SJCRH30 (cell line): Measurements from ENCODE around the gene PAX7. TPM values are rescaled to one million over a fixed set of nuclear protein-coding genes. Genes with fewer than 3 reads are reported as not detected.

Experiments used
- DNase-seq, 2 experiments: peaks; one replicate each; pipeline ENCODE4 v3.0.0-alpha.2; 2015 to 2020
- H3K27ac ChIP-seq: fragments of 250-450 bp; sonication (Bioruptor Pico); 2 replicates; pipeline ENCODE4 v1.5.1; 2020; ENCODE audit warnings: mild to moderate bottlenecking, moderate library complexity
- H3K27me3 ChIP-seq: fragments of 250-450 bp; sonication (Bioruptor Pico); 2 replicates; pipeline ENCODE4 v1.5.1; 2020; ENCODE audit warnings: mild to moderate bottlenecking, moderate library complexity
- H3K36me3 ChIP-seq: fragments of 250-450 bp; sonication (Bioruptor Pico); 2 replicates; pipeline ENCODE4 v1.5.1; 2020; ENCODE audit warnings: mild to moderate bottlenecking, moderate library complexity
- H3K4me1 ChIP-seq: fragments of 250-450 bp; sonication (Bioruptor Pico); 2 replicates; pipeline ENCODE4 v1.5.1; 2020; ENCODE audit warnings: mild to moderate bottlenecking, moderate library complexity
- H3K4me3 ChIP-seq: fragments of 250-450 bp; sonication (Bioruptor Pico); 2 replicates; pipeline ENCODE4 v1.5.1; 2020; ENCODE audit warnings: mild to moderate bottlenecking, moderate library complexity
- H3K9me3 ChIP-seq: fragments of 250-450 bp; sonication (Bioruptor Pico); replicated peaks from 2 replicates; pipeline ENCODE4 v1.5.1; 2020; ENCODE audit warnings: mild to moderate bottlenecking, moderate library complexity
- total RNA-seq: library from RNA; depleted of rRNA; stranded (reverse); fragments of >200 nt; shearing (Covaris generic); gene quantifications from 2 replicates; pipeline ENCODE4 v1.2.3, GENCODE V29; 2014

PAX7 gene
- total RNA-seq, 1 experiment from 2014 or later = 0.16 TPM

DNA sequence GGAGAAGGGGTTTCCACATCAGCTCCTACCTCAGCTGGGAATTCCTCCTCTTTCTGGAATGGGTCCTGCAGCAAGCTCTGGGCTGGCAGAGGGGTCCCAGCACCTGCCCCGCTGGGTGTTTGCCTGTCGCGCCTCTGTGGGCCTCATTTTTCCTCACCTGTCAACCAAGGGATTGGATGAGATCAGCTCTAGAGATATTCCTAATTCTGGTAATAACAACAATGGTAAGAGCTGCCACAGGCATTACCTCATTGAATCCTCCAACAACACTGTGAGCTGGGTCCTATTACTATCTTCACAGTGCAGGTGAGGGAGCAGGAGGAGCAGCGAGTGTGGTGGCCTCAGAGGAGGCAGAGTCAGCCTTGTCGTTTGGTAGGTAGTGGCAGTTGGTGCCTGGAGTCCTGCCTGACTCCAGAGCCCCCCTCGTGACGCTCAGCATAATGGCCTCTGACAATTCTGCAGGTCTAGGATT lies 23.3 kb upstream of the PAX7 start:
- no peak overlapping the region for H3K4me3 ChIP-seq
- H3K4me1 ChIP-seq = no peaks in the 10 kb centered on the region
- H3K9me3 ChIP-seq = no peaks in the 10 kb centered on the region
- H3K27ac ChIP-seq = no peak overlapping the region
- H3K36me3 ChIP-seq = no peaks in the 10 kb centered on the region
- H3K27me3 ChIP-seq = peaks cover 4% of the 10 kb centered on the region; the same call in 1 of the 2 replicates
- no peak for DNase-seq

DNA sequence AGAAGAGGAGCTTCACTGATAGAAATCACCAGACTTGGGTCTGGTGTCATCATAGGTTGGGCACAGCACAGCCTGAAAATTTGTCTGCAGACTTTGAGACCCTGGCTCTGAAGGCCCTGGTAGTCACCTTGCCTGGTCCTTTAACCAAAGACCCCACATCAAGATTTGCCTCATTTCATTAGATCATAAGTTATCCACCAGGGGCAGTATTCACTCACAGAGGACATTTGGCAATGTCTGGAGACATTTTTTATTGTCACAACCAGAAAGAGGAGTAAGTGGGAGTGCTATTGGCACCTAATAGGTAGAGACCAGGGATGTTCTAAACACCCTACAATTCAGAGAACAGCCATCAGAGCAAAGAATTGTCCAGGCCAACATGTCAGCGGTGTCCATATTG lies 22.1 kb upstream of the PAX7 start:
- Histone ChIP-seq H3K27me3 (peaks cover 4% of the 10 kb centered on the region; the same call in 1 of the 2 replicates), H3K9me3 (no peaks in the 10 kb centered on the region), H3K36me3 (no peaks in the 10 kb centered on the region), H3K4me1 (no peaks in the 10 kb centered on the region), H3K4me3 (no peak overlapping the region), H3K27ac (no peak overlapping the region)
- no peak for DNase-seq

DNA sequence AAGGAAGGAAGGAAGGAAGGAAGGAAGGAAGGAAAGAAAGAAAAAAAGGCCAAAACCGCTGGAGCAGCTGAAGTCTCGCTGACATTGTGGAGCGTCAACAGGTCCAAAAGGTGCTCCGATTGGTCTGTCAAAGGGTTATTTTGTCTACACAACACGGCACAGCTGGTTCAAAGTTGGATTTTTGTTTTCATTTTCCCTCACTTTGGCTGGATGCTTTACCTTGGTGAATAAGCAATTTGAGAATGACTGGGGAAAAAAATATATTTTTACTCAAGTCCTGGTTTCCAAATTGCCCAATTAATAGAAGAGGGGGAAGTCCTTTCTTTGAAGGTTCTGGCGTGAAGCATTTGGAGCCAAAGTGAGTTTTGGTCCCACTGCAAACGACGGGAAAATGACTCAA lies 19.3 kb upstream of the PAX7 start:
- H3K9me3 ChIP-seq = no peaks in the 10 kb centered on the region
- DNase-seq = no peak
- no peak overlapping the region for H3K27ac ChIP-seq

DNA sequence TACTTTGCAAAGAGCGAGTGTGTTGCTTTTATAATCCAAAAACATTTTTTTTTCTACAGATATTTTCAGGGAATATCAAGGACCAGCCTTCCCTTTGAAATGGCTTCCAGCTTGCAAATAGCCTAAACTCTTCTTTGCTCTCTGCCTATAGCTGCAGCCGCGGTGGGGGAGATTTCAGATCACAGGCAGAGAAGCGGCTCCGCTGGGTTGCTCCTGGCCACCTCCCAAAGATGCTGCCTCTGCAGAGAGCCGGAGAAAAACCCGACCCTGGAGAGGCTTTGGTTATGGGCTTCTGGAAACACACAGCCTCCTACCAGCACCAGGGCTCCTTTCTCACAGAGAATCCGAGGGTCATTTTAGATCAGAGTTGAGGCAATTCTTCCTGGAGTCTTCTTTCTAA lies 18.6 kb upstream of the PAX7 start:
- Histone ChIP-seq H3K27me3 (peaks cover 8% of the 10 kb centered on the region), H3K9me3 (no peaks in the 10 kb centered on the region), H3K4me1 (no peaks in the 10 kb centered on the region), H3K27ac (no peak overlapping the region), H3K36me3 (no peaks in the 10 kb centered on the region), H3K4me3 (no peak overlapping the region)
- DNase-seq = no peak

More for the DNA sequence above, 19.3 kb upstream of the PAX7 start:
- no peaks in the 10 kb centered on the region for H3K4me1 ChIP-seq
- no peaks in the 10 kb centered on the region for H3K36me3 ChIP-seq
- H3K4me3 ChIP-seq = no peak overlapping the region
- H3K27me3 ChIP-seq = peaks cover 4% of the 10 kb centered on the region

- Histone ChIP-seq H3K36me3 (no peaks in the 10 kb centered on the region), H3K27ac (no peak overlapping the region), H3K4me1 (peaks cover 3% of the 10 kb centered on the region; the same call in 1 of the 2 replicates), H3K4me3 (no peak overlapping the region), H3K27me3 (peaks cover 9% of the 10 kb centered on the region), H3K9me3 (no peaks in the 10 kb centered on the region)
- no peak for DNase-seq
Observed at GRCh38 chr1:18614069-18614735, 16.4 kb upstream of the PAX7 start.

GRCh38 chr1:18618546-18619466 lies 11.8 kb upstream of the PAX7 start:
- Histone ChIP-seq H3K27ac (no peak overlapping the region), H3K4me3 (no peak overlapping the region), H3K9me3 (no peaks in the 10 kb centered on the region), H3K4me1 (peaks cover 3% of the 10 kb centered on the region; the same call in 1 of the 2 replicates), H3K36me3 (no peaks in the 10 kb centered on the region), H3K27me3 (peaks cover 14% of the 10 kb centered on the region)
- no peak for DNase-seq

- Histone ChIP-seq H3K27ac (no peak overlapping the region), H3K9me3 (no peaks in the 10 kb centered on the region), H3K27me3 (peaks cover 14% of the 10 kb centered on the region), H3K36me3 (no peaks in the 10 kb centered on the region), H3K4me1 (peaks cover 3% of the 10 kb centered on the region; the same call in 1 of the 2 replicates), H3K4me3 (no peak overlapping the region)
- no peak for DNase-seq
Observed at GRCh38 chr1:18619467-18619835, 11.2 kb upstream of the PAX7 start.

- Histone ChIP-seq H3K36me3 (no peaks in the 10 kb centered on the region), H3K27ac (no peak overlapping the region), H3K4me1 (no peaks in the 10 kb centered on the region), H3K27me3 (peaks cover 20% of the 10 kb centered on the region), H3K9me3 (no peaks in the 10 kb centered on the region), H3K4me3 (no peak overlapping the region)
- no peak for DNase-seq
Observed at GRCh38 chr1:18628511-18628910, 2.1 kb upstream of the PAX7 start.

DNA sequence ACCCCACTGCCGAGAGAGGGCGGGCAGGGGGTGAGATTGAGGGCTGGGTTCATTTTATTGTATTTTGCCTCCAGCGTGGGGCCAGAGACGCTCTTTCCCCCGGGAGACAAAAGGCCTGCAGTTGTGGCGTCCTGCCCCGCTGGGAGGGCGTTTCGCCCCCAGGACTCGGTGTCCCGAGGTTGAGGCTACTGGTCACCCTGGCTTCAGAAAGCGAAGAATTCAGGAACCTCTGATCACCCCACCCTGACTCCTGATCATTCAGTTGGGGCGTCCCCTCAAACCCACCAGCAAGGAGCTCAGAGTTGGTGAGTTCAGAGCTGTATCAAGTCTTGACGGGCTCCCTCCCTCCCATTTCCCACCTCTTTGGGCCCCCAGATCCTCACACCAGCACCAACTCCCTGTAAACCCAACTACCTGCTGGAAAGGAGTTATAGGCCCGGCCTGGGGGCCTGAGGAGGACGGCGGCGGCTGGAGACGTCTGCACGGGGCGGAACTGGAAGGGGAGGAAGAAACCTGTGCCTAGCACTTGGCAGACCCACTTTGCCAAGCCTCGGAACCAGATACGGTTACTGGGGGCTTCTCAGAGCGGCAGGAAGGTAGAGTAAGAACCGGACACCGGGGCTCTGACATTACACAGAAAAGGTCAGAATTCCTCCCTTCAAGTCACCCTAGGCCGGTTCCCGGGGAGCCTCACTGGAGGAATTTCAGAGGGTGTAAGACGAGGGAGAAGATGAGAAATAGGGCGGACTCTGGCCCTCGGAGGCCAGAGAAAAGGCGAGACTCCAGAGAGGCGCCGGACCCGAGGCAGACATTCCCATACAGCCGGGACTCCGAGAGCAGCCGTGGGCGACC lies 761 bp upstream of the PAX7 start:
- Histone ChIP-seq H3K4me3 (no peak overlapping the region), H3K4me1 (no peaks in the 10 kb centered on the region), H3K9me3 (no peaks in the 10 kb centered on the region), H3K27ac (no peak overlapping the region), H3K36me3 (no peaks in the 10 kb centered on the region), H3K27me3 (peaks cover 13% of the 10 kb centered on the region)
- DNase-seq = no peak

DNA sequence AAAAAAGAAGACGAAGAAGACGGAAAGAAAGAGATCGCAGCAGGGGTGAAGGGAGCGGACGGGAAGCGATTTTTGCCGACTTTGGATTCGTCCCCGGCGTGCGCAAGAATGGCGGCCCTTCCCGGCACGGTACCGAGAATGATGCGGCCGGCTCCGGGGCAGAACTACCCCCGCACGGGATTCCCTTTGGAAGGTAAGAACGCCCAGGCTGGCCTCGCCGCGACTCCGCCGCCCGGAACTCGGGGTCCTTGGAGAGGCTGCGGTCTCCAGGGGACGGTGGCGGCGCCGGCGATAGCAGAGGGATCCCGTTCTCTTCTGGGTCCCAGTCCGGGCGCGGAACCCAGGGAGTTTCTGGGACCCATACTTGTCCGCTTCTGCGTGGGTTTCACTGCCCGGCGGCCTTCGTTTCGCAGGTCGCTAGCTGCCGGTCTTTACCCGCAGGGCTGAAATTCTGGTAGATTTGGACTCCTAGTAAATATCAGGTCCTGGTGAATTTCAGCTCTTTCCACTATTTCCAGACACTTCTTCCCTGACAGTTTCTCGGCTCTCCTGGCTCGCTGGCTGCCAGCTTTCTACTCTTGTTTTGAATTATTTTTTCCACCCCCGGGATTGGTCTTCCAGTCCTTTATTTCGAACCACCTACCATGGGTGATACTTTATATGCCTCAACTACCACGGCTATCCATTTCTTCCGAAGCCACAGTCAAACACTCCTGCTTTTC lies 1.0 kb downstream of the PAX7 start:
- Histone ChIP-seq H3K4me3 (no peak overlapping the region), H3K27ac (no peak overlapping the region), H3K36me3 (no peaks in the 10 kb centered on the region), H3K27me3 (peaks cover 11% of the 10 kb centered on the region), H3K9me3 (no peaks in the 10 kb centered on the region), H3K4me1 (no peaks in the 10 kb centered on the region)
- DNase-seq = no peak

DNA sequence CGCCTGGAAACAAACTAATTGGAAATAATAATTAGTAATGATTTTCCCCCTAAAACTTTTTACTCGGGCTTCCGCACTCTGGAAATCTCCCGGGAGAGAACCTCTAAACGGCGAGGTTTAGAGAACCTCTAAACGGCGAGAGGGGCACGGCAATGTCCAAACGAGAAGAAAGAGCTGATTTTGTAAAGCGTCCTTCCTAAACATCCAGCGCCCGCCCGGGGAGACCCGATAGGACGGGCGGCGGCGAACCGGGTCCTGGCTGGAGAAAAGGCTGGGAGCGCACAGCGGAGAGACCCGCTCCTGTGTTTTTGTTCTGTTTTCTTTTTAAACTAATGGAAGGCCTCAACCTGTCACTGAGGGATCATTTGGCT lies 1.6 kb downstream of the PAX7 start:
- Histone ChIP-seq H3K4me1 (no peaks in the 10 kb centered on the region), H3K4me3 (no peak overlapping the region), H3K27me3 (peaks cover 11% of the 10 kb centered on the region), H3K27ac (no peak overlapping the region), H3K9me3 (no peaks in the 10 kb centered on the region), H3K36me3 (no peaks in the 10 kb centered on the region)
- no peak for DNase-seq

DNA sequence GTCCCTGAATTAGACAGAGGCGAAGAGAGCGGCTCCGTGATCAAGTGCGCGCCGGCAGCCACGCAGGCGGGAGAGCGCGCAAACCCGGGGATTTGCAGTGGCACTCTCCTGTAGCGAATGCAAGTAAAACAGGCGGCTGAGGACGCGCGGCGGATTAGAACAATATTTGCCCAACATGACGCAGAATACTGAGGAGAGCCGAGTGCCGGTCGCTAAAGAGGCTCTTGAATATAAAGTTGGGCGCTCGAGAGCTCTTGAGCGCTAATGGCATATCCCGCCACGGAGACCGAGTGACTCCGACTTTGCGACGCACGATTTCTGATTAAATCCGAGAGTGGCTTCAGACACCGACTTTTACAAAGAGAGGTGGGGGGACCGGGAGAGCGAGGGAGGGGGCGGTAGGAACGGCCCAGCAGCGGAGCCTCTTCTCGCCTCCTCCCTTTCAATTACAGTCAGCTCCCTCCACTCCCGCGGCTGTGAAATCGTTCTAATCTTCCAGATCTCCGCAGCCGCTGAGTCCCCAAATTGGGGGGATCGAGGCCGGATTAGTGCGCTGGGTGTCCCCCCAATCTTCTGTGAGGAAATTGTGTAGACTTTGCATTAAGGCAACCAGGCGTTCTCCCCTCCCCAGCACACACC lies 2.3 kb downstream of the PAX7 start:
- no peaks in the 10 kb centered on the region for H3K36me3 ChIP-seq
- no peaks in the 10 kb centered on the region for H3K4me1 ChIP-seq
- no peak overlapping the region for H3K27ac ChIP-seq
- no peak overlapping the region for H3K4me3 ChIP-seq
- H3K9me3 ChIP-seq = no peaks in the 10 kb centered on the region
- DNase-seq = no peak
- peaks cover 15% of the 10 kb centered on the region for H3K27me3 ChIP-seq

- H3K4me1 ChIP-seq = no peaks in the 10 kb centered on the region
- DNase-seq = no peak
- H3K9me3 ChIP-seq = no peaks in the 10 kb centered on the region
- peaks cover 18% of the 10 kb centered on the region for H3K27me3 ChIP-seq
- no peaks in the 10 kb centered on the region for H3K36me3 ChIP-seq
- no peak overlapping the region for H3K27ac ChIP-seq
- H3K4me3 ChIP-seq = no peak overlapping the region
Observed at GRCh38 chr1:18633422-18634155, 2.9 kb downstream of the PAX7 start.
